Neural cell (in vitro differentiated cells): ENCODE results near the gene BRI3. TPM values are rescaled to one million over a fixed set of nuclear protein-coding genes. Genes with fewer than 3 reads are reported as not detected.

Source experiments
- H2AFZ ChIP-seq: fragments of 200-600, 300-800 bp; sonication (generic), shearing (Covaris generic); 2 replicates; pipeline ENCODE4 v1.6.0; 2014; ENCODE audit warnings: low read depth, mild to moderate bottlenecking, antibody characterized with exemption, low read length, moderate library complexity
- H3F3A ChIP-seq: fragments of 200-600 bp; shearing (Covaris generic); 2 replicates; pipeline ENCODE4 v1.6.1; 2016; ENCODE audit warnings: mild to moderate bottlenecking, moderate library complexity, mixed read lengths, antibody characterized with exemption, low read length; ENCODE audit not compliant: insufficient read depth, poor library complexity, severe bottlenecking
- H3K27ac ChIP-seq: fragments of 200-600, 300-800 bp; sonication (generic), shearing (Covaris generic); 2 replicates; pipeline ENCODE4 v1.5.1; 2014; ENCODE audit warnings: mild to moderate bottlenecking, low read length, moderate library complexity
- H3K27me3 ChIP-seq: fragments of 300-800, 200-600 bp; sonication (generic), shearing (Covaris generic); 2 replicates; pipeline ENCODE4 v1.6.0; 2014; ENCODE audit warnings: mild to moderate bottlenecking, low read depth, low read length, moderate library complexity; ENCODE audit not compliant: insufficient read depth
- H3K36me3 ChIP-seq: fragments of 300-800, 200-600 bp; sonication (generic), shearing (Covaris generic); 2 replicates; pipeline ENCODE4 v1.5.1; 2014; ENCODE audit warnings: mild to moderate bottlenecking, antibody characterized with exemption, low read length, moderate library complexity; ENCODE audit not compliant: insufficient read depth
- H3K4me2 ChIP-seq: fragments of 300-800, 200-600 bp; sonication (generic), shearing (Covaris generic); 2 replicates; pipeline ENCODE4 v1.6.0; 2014; ENCODE audit warnings: mild to moderate bottlenecking, low read length
- H3K4me3 ChIP-seq: fragments of 300-800, 200-600 bp; sonication (generic), shearing (Covaris generic); 2 replicates; pipeline ENCODE4 v1.5.1; 2014; ENCODE audit warnings: mild to moderate bottlenecking, low read length, moderate library complexity
- H3K79me2 ChIP-seq: fragments of 200-600 bp; shearing (Covaris generic); replicated peaks from 2 replicates; pipeline ENCODE4 v1.6.0; 2014; ENCODE audit warnings: mild to moderate bottlenecking, low read length, moderate library complexity; ENCODE audit not compliant: insufficient read depth
- H3K9ac ChIP-seq: fragments of 300-800, 200-600 bp; sonication (generic), shearing (Covaris generic); 2 replicates; pipeline ENCODE4 v1.6.1; 2016; ENCODE audit warnings: mild to moderate bottlenecking, low read length, mixed read lengths
- H3K9me2 ChIP-seq: fragments of 200-600 bp; shearing (Covaris generic); 2 replicates; pipeline ENCODE4 v1.6.1; 2016; ENCODE audit warnings: mild to moderate bottlenecking, low read length, mixed read lengths; ENCODE audit not compliant: insufficient read depth
- H3K9me3 ChIP-seq: fragments of 200-600, 300-800 bp; sonication (generic), shearing (Covaris generic); 2 replicates; pipeline ENCODE4 v1.6.1; 2016; ENCODE audit warnings: mild to moderate bottlenecking, mixed run types, low read length, moderate library complexity, mixed read lengths
- H4K20me1 ChIP-seq: fragments of 200-600 bp; shearing (Covaris generic); 2 replicates; pipeline ENCODE4 v1.6.1; 2016; ENCODE audit warnings: mild to moderate bottlenecking, mixed run types; ENCODE audit not compliant: insufficient read depth
- EP300 ChIP-seq: fragments of 450-650 bp; conservative IDR thresholded peaks from 2 replicates; pipeline ENCODE4 v1.6.1; 2014; ENCODE audit warnings: antibody characterized with exemption, mild to moderate bottlenecking, moderate library complexity; ENCODE audit not compliant: poor library complexity, severe bottlenecking
- EZH2 ChIP-seq: fragments of 200-600, 300-800 bp; shearing (Covaris generic), sonication (generic); IDR thresholded peaks from 2 replicates; pipeline ENCODE4 v1.6.1; 2014; ENCODE audit warnings: antibody characterized with exemption, low read length, borderline replicate concordance, mild to moderate bottlenecking; ENCODE audit not compliant: insufficient read depth, poor library complexity, severe bottlenecking
- MXI1 ChIP-seq: fragments of 450-650 bp; conservative IDR thresholded peaks from 2 replicates; pipeline ENCODE4 v1.6.1; 2014; ENCODE audit warnings: antibody characterized with exemption, mild to moderate bottlenecking; ENCODE audit not compliant: poor library complexity, severe bottlenecking
- POLR2AphosphoS5 ChIP-seq: IDR thresholded peaks from 2 replicates; pipeline ENCODE4 v1.6.1; 2012
- RAD21 ChIP-seq: fragments of 450-650 bp; conservative IDR thresholded peaks from 2 replicates; pipeline ENCODE4 v1.6.1; 2014; ENCODE audit warnings: antibody characterized with exemption, mild to moderate bottlenecking, moderate library complexity
- SMC3 ChIP-seq: fragments of 450-650 bp; conservative IDR thresholded peaks from 2 replicates; pipeline ENCODE4 v1.6.1; 2014; ENCODE audit warnings: antibody characterized with exemption, mild to moderate bottlenecking, moderate library complexity; ENCODE audit not compliant: poor library complexity
- TAF1 ChIP-seq: IDR thresholded peaks from 2 replicates; pipeline ENCODE4 v1.6.1; 2012; ENCODE audit warnings: low read depth
- polyA plus RNA-seq: library from polyadenylated mRNA; depleted of rRNA; stranded (reverse); fragments of >200 nt; gene quantifications from 2 replicates; pipeline ENCODE4 v1.2.3, GENCODE V29; 2014
- TF ChIP-seq, protein P1 (sequence below): IDR thresholded peaks from 2 replicates; pipeline ENCODE4 v1.6.1; 2012; ENCODE audit warnings: borderline replicate concordance
- TF ChIP-seq, protein P2 (sequence below): fragments of 450-650 bp; IDR thresholded peaks from 2 replicates; pipeline ENCODE4 v1.5.1; 2014; ENCODE audit warnings: antibody characterized with exemption, mild to moderate bottlenecking, moderate library complexity; ENCODE audit not compliant: poor library complexity, severe bottlenecking

Gene BRI3
- polyA plus RNA-seq, 1 donor from 2014 or later = 55.6 TPM

DNA sequence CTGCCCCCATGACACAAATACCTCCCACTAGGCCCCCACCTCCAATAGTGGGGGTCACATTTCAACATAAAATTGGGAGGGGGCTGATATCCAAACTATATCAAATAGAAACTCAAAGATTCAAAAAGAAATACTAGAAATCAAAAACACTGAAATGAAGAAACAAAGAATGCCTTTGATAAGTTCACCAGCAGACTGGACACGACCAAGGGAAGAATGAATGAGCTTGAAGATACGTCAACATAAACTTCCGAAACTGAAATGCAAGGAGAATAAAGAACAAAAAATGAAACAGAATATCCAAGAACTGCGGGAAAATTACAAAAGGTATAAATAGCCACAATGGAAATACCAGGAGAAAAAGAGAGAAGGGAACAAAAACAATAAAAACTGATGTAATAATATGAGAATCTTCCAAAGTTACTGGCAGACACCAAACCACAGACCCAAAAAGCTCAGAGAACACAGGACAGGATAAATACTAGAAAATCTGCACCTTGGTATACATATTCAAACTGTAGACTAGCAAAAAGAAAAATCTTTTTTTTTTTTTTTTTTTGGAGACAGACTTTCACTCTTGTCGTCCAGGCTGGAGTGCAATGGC lies 49.5 kb downstream of the BRI3 start:
- no peak for TF ChIP-seq MXI1
- Histone ChIP-seq H3K9me2 (no peaks in the 10 kb centered on the region), H3F3A (no peaks in the 10 kb centered on the region), H2AFZ (no peak overlapping the region), H3K9me3 (no peaks in the 10 kb centered on the region), H3K27ac (no peak overlapping the region), H3K9ac (no peak overlapping the region), H4K20me1 (no peaks in the 10 kb centered on the region), H3K4me2 (no peak overlapping the region), H3K36me3 (no peaks in the 10 kb centered on the region), H3K4me3 (no peak overlapping the region), H3K79me2 (no peaks in the 10 kb centered on the region), H3K27me3 (no peaks in the 10 kb centered on the region)

DNA sequence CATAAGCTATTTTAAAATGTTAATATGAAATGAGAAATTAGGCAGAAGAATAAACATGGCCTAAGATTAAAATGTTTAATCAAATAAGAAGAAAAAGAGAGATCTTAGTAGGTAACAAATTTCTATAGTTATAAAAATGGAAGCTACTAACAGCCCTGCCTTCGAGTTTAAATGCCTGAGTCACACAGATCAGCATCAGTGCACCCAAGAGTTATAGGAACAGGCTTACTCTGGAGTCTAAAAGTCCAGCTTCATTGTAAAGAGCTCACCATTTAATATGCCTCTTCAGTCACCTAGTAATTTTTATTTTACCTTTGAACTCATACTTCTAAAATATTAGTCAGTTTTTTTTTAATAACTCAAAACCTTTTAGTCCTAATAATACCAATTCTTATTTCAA lies 52.6 kb downstream of the BRI3 start:
- Histone ChIP-seq H3K4me2 (no peak overlapping the region), H3F3A (no peaks in the 10 kb centered on the region), H3K27me3 (no peaks in the 10 kb centered on the region), H3K79me2 (no peaks in the 10 kb centered on the region), H3K36me3 (no peaks in the 10 kb centered on the region), H3K9me3 (no peaks in the 10 kb centered on the region), H3K9ac (no peak overlapping the region), H3K9me2 (no peaks in the 10 kb centered on the region), H4K20me1 (no peaks in the 10 kb centered on the region), H2AFZ (no peak overlapping the region), H3K4me3 (no peak overlapping the region), H3K27ac (no peak overlapping the region)
- TF ChIP-seq POLR2AphosphoS5 (no peak), MXI1 (no peak), EP300 (no peak), TAF1 (no peak), EZH2 (no peak), RAD21 (no peak), SMC3 (no peak)
- TF ChIP-seq, protein P1, sequence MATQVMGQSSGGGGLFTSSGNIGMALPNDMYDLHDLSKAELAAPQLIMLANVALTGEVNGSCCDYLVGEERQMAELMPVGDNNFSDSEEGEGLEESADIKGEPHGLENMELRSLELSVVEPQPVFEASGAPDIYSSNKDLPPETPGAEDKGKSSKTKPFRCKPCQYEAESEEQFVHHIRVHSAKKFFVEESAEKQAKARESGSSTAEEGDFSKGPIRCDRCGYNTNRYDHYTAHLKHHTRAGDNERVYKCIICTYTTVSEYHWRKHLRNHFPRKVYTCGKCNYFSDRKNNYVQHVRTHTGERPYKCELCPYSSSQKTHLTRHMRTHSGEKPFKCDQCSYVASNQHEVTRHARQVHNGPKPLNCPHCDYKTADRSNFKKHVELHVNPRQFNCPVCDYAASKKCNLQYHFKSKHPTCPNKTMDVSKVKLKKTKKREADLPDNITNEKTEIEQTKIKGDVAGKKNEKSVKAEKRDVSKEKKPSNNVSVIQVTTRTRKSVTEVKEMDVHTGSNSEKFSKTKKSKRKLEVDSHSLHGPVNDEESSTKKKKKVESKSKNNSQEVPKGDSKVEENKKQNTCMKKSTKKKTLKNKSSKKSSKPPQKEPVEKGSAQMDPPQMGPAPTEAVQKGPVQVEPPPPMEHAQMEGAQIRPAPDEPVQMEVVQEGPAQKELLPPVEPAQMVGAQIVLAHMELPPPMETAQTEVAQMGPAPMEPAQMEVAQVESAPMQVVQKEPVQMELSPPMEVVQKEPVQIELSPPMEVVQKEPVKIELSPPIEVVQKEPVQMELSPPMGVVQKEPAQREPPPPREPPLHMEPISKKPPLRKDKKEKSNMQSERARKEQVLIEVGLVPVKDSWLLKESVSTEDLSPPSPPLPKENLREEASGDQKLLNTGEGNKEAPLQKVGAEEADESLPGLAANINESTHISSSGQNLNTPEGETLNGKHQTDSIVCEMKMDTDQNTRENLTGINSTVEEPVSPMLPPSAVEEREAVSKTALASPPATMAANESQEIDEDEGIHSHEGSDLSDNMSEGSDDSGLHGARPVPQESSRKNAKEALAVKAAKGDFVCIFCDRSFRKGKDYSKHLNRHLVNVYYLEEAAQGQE = no peak
- TF ChIP-seq, protein P2, sequence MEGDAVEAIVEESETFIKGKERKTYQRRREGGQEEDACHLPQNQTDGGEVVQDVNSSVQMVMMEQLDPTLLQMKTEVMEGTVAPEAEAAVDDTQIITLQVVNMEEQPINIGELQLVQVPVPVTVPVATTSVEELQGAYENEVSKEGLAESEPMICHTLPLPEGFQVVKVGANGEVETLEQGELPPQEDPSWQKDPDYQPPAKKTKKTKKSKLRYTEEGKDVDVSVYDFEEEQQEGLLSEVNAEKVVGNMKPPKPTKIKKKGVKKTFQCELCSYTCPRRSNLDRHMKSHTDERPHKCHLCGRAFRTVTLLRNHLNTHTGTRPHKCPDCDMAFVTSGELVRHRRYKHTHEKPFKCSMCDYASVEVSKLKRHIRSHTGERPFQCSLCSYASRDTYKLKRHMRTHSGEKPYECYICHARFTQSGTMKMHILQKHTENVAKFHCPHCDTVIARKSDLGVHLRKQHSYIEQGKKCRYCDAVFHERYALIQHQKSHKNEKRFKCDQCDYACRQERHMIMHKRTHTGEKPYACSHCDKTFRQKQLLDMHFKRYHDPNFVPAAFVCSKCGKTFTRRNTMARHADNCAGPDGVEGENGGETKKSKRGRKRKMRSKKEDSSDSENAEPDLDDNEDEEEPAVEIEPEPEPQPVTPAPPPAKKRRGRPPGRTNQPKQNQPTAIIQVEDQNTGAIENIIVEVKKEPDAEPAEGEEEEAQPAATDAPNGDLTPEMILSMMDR = no peak
